HG03135 (cell line): ENCODE results near the gene PSME1.

ENCODE experiments used
- ATAC-seq: cut with Tn5 transposase; IDR thresholded peaks from one replicate; pipeline ENCODE4 v1.9.1; 2021; ENCODE audit warnings: mild to moderate bottlenecking, moderate library complexity; ENCODE audit not compliant: unreplicated experiment

The PSME1 gene

GRCh38 chr14:24167469-24168114, 31.6 kb downstream of the PSME1 start:
- ATAC-seq: no peak

GRCh38 chr14:24171422-24172260, 35.6 kb downstream of the PSME1 start, which contains the start of gene REC8:
REC8 (plus strand) TSS chr14:24172080; CDS start chr14:24172553, 473 bp downstream.
- peak; percentile 85 for ATAC-seq

DNA sequence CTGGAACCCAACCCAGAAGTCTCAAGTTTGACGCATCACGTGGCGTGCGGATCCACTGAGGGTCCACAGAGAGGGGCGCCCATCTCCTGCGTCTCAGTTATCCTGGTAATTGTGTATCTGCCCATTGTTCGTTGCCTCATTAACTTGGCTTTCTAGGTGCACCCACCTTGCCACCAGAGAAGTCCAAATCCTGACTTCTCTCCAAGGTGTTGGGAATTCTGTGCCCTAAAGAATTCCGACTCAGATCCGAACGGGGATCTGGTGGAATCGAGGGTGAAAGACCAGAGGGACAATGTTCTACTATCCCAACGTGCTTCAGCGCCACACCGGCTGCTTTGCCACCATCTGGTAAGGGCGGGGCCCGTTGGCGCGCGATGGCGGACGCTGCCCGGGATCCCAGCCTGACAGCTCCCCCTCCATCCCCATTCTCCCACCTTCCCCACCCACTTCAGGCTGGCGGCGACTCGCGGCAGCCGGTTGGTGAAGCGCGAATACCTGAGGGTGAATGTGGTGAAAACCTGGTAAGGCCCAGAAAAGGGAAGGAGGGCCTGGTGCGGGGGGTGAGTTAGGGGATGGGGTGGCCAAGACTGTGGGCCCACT, 36.4 kb downstream of the PSME1 start:
- no peak for ATAC-seq

DNA sequence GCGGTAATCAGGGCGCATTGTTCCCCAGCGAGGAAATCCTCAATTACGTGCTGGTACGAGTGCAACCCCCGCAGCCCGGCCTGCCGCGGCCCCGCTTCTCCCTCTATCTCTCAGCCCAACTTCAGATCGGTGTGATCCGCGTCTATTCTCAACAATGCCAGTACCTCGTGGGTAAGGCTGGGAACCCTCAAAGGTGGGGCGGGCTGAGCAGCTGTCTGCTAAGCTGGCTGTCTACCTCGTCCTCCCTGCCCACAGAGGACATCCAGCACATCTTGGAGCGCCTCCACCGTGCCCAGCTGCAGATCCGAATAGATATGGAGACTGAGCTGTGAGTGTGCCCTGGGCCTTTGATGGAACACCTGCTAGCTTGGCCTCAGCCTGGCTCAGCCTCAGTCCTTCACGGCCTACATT, 36.9 kb downstream of the PSME1 start:
- ATAC-seq: no peak

- ATAC-seq: no peak
Observed at GRCh38 chr14:24176599-24176998, 40.6 kb downstream of the PSME1 start.

GRCh38 chr14:24177041-24177825, 41.2 kb downstream of the PSME1 start:
- no peak for ATAC-seq

- no peak for ATAC-seq
Observed at GRCh38 chr14:24177891-24178290, 41.9 kb downstream of the PSME1 start.

DNA sequence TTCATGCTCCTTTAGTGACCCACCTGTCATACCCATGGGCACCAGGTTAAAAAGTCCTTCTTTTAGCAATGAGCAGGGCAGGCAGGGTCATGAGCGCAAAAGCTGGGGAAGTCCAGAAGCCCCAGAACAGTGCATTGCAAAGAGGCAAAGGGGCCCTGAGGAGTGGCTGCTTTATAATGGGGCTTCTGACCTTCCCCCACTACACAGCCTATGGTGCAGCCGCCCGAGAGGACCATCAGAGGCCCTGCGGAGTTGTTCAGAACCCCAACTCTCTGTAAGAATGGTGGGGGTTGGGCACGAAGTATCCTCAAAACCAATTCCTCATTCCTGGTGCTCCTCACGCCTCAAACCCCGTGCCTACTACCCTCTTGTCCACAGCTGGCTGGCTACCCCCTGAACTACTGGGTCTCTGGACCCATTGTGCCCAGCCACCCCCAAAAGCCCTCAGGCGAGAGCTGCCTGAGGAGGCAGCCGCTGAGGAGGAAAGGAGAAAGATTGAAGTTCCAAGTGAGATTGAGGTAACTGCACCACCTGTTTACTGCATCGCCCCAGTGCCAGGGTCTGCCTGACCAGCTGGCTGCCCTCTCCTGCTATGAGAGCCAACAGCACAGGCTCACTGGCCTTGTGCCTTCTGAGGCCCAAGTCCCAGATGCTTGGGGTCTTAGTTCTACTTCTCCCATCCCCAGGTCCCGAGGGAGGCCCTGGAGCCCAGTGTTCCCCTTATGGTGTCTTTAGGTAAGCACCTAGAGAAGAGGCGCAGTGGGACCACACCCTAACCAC, 42.6 kb downstream of the PSME1 start:
- ATAC-seq: no peak

DNA sequence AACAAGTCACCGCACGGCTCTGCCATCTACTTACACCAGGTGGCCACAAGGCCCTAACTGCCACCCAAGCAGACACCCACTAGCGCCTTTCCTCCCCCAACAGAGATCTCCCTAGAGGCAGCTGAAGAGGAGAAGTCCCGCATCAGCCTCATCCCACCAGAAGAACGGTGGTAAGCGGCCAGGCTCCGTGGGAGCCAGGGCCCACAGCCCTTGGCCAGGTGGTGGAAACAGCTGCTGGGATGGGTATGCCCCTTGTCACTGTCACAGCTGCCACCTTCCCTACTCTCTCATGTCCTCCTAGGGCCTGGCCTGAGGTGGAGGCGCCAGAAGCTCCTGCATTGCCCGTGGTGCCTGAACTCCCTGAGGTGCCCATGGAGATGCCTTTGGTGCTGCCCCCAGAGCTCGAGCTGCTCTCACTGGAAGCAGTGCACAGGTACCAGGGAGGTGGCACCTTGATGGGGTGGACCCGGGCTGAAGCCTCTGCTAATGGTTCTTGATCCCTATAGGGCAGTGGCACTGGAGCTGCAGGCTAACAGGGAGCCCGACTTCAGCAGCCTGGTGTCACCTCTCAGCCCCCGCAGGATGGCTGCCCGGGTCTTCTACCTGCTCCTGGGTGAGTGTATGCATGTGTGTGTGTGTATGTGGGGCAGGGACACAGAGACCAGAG, 43.4 kb downstream of the PSME1 start:
- no peak for ATAC-seq

GRCh38 chr14:24179961-24180796, 44.2 kb downstream of the PSME1 start:
- ATAC-seq: no peak

DNA sequence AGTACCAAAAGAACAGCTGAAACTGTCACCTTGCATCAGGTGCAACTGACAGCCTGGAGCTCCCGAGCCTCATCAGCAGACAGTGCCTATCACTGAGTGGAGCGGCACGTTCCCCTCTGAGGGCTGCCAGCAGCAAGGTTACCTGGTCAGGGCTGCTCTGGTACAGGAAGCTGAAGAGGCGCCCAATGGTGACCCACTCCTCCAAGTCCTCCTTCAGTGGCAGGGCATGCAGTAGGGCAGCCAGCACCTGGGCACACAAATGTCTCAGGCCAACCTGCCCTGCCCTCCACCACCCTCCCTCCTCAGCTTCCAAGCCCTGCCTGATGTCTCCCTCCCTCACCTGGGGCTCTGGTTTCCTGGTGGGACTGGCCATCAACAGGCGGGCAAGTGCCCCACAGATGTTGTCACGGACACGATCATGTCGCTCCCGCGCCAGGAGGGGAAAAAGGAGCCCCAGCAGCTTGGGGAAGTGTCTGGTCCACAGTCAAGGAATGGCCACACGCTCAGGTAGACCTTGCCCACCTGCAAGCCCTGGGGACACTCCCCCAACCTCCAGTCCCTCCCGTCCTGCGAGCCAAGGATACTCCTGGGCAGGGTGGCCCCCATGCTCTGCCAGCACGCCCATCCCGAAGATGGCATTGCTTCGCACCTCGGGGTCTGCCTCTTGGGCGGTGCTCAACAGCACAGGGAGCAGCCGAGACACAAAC, 45.5 kb downstream of the PSME1 start:
- ATAC-seq: no peak

DNA sequence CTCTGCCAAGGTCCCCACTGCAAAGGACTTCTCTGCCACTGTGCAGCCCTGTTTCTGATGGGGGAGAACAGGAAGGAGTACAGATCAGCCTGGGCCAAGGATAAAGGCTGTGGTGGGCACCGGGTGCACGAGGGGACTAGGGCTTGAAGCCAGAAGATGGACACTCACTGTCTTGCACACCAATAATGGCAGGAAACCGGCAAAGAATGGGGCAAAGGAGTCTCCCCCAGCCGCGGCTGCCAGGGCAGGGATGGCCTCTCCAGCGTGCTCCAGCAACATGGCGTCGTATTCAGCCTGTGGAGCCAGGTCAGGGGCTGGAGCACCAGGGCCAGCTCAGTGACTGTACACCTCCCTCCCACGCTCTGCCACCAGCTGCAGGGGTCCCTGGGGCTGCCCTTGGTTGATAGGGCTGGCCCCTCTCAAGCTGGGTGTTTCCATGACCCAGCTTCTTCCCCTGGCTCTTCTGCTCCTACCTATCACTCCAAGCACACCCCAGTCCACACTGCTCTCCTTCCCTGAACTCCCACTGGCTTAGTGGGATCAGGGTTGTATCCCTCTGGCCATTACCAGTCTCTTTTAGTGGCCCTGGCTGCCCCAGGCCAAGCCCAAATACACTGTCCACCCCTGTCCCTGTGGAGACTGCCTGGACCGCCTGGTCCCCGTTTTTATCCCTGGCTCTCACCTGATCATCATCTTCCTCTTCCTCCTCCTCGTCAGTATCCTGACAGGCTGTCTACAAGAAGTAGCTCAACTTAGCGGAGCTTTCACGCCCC, 46.3 kb downstream of the PSME1 start:
- ATAC-seq: no peak

GRCh38 chr14:24183014-24183481, 47.1 kb downstream of the PSME1 start:
- ATAC-seq: no peak

DNA sequence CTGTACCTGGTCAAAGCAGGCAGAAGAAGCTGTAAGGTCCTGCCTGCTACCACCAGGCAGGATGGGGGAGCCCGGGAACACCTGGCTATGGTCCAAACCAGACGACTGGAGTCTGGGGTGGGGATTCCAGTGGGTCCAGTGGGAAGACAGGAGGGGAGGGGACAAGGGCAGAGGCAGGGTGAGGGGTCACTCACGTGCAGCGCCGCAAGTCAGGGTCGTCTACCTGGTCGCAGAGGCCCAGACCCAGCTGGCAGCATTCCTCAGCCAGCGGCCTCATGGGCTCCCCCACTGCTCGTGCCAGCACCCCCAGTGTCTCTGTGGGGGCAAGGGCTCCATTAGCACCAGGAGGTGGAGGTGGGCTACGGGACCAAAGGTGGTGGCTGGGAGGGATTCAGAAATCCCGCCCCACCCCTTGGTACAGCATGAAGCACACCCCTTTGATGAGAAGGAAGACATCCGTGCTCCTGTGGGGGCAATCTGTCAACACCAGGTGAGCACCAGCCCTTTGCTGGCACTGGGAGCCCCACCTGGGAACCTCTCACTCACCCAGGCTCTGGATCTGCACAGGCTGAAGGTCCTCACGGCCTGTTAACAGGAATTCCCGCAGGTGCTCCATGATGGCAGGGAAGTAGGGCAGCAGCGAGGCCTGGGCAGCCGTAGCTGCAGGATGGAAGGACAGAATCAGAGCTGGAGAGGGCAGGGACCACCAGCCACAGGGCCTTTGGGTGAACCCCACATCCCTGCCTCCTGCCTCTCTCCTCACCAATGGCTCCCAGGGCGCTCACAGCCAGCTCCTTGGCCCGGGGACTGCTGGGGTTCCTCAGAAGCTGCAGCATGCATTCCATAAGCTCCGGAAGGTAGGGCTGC, 48.3 kb downstream of the PSME1 start:
- ATAC-seq: no peak

- no peak for ATAC-seq
Observed at GRCh38 chr14:24185026-24185425, 49.0 kb downstream of the PSME1 start.

- ATAC-seq: no peak
Observed at GRCh38 chr14:24185741-24186140, 49.7 kb downstream of the PSME1 start.
